WERI-Rb-1 (cell line): Measurements from ENCODE around the gene RTN4R.

Experiments used
- DNase-seq: peaks from one replicate; pipeline ENCODE4 v3.0.0-alpha.2; 2020
- H3K27ac ChIP-seq: fragments of 250-450 bp; sonication (Bioruptor Pico); 2 replicates; pipeline ENCODE4 v1.5.1; 2020; ENCODE audit warnings: mild to moderate bottlenecking, moderate library complexity
- H3K27me3 ChIP-seq: fragments of 250-450 bp; sonication (Bioruptor Pico); 2 replicates; pipeline ENCODE4 v1.5.1; 2021; ENCODE audit warnings: mild to moderate bottlenecking, low read depth, moderate library complexity; ENCODE audit not compliant: insufficient read depth, severe bottlenecking
- H3K36me3 ChIP-seq: fragments of 250-450 bp; sonication (Bioruptor Pico); 2 replicates; pipeline ENCODE4 v1.5.1; 2020; ENCODE audit warnings: mild to moderate bottlenecking, moderate library complexity
- H3K4me3 ChIP-seq: 2 replicates; pipeline ENCODE4 v1.5.1; 2011; ENCODE audit warnings: low read depth, mild to moderate bottlenecking, control low read depth, low read length
- H3K9me3 ChIP-seq: fragments of 250-450 bp; sonication (Bioruptor Pico); 2 replicates; pipeline ENCODE4 v1.5.1; 2021; ENCODE audit warnings: mild to moderate bottlenecking, moderate library complexity; ENCODE audit not compliant: severe bottlenecking
- CTCF ChIP-seq: IDR thresholded peaks from 2 replicates; pipeline ENCODE4 v1.5.1; 2011; ENCODE audit warnings: low read depth, mild to moderate bottlenecking, control low read depth, inconsistent platforms, low read length

Gene RTN4R

GRCh38 chr22:20194681-20195593 lies 73.2 kb downstream of the RTN4R start:
- DNase-seq, result no peak
- H3K4me3 ChIP-seq, result no peak overlapping the region
- H3K27me3 ChIP-seq, result no peaks in the 10 kb centered on the region
- H3K9me3 ChIP-seq, result no peaks in the 10 kb centered on the region
- H3K27ac ChIP-seq, result no peak overlapping the region
- TF ChIP-seq CTCF, result no peak
- H3K36me3 ChIP-seq, result no peaks in the 10 kb centered on the region

GRCh38 chr22:20193761-20194494 lies 74.2 kb downstream of the RTN4R start:
- no peaks in the 10 kb centered on the region for H3K36me3 ChIP-seq
- TF ChIP-seq CTCF, result no peak
- H3K27ac ChIP-seq, result no peak overlapping the region
- no peaks in the 10 kb centered on the region for H3K9me3 ChIP-seq
- no peaks in the 10 kb centered on the region for H3K27me3 ChIP-seq
- H3K4me3 ChIP-seq, result no peak overlapping the region
- no peak for DNase-seq

GRCh38 chr22:20192972-20193760 lies 75.0 kb downstream of the RTN4R start:
- H3K36me3 ChIP-seq, result no peaks in the 10 kb centered on the region
- no peak overlapping the region for H3K4me3 ChIP-seq
- H3K9me3 ChIP-seq, result no peaks in the 10 kb centered on the region
- H3K27me3 ChIP-seq, result no peaks in the 10 kb centered on the region
- no peak overlapping the region for H3K27ac ChIP-seq
- no peak for DNase-seq
- TF ChIP-seq CTCF, result no peak

- H3K4me3 ChIP-seq, result no peak overlapping the region
- no peaks in the 10 kb centered on the region for H3K9me3 ChIP-seq
- H3K27ac ChIP-seq, result no peak overlapping the region
- no peaks in the 10 kb centered on the region for H3K36me3 ChIP-seq
- no peaks in the 10 kb centered on the region for H3K27me3 ChIP-seq
- no peak for DNase-seq
- no peak for TF ChIP-seq CTCF
These were observed 75.7 kb downstream of the RTN4R start for GRCh38 chr22:20192293-20192971.

GRCh38 chr22:20191803-20192202 lies 76.3 kb downstream of the RTN4R start:
- Histone ChIP-seq H3K9me3 (no peaks in the 10 kb centered on the region), H3K36me3 (no peaks in the 10 kb centered on the region), H3K27me3 (no peaks in the 10 kb centered on the region), H3K27ac (no peak overlapping the region), H3K4me3 (no peak overlapping the region)
- no peak for DNase-seq
- TF ChIP-seq CTCF, result no peak
